CD4-positive, CD25-positive, alpha-beta regulatory T cell (primary cell): Measurements from ENCODE around the gene NCK2. TPM values are rescaled to one million over a fixed set of nuclear protein-coding genes. Genes with fewer than 3 reads are reported as not detected.

Experiments
- ATAC-seq, 2 donors: fragments of 150-1000 bp; cut with Tn5 transposase; one replicate each; pipeline ENCODE4 v1.10.0; 2021; ENCODE audit warnings: low read depth in 2 of 2, moderate number of reproducible peaks in 2 of 2, moderate library complexity in 1 of 2
- DNase-seq, 3 donors: peaks; one replicate each; pipeline versions ENCODE4 v3.0.0 to v3.0.0-alpha.2; 2012 to 2022; ENCODE audit warnings: mixed read lengths in 1 of 3
- H3K27ac ChIP-seq: one replicate; pipeline ENCODE4 v1.7.0; 2013; ENCODE audit warnings: mild to moderate bottlenecking, low read length; ENCODE audit not compliant: insufficient read depth, poor library complexity, severe bottlenecking
- H3K27me3 ChIP-seq: one replicate; pipeline ENCODE4 v1.7.0; 2013; ENCODE audit warnings: low read length; ENCODE audit not compliant: control insufficient read depth, insufficient read depth
- H3K36me3 ChIP-seq: one replicate; pipeline ENCODE4 v1.7.0; 2013; ENCODE audit warnings: mild to moderate bottlenecking, low read length, moderate library complexity; ENCODE audit not compliant: control insufficient read depth, insufficient read depth
- H3K4me1 ChIP-seq: 2 replicates; pipeline ENCODE4 v1.7.0; 2013; ENCODE audit warnings: mild to moderate bottlenecking, low read length; ENCODE audit not compliant: insufficient read depth, control insufficient read depth, poor library complexity, severe bottlenecking
- H3K4me3 ChIP-seq: one replicate; pipeline ENCODE4 v1.7.0; 2013; ENCODE audit warnings: low read depth, mild to moderate bottlenecking, low read length, moderate library complexity
- H3K9me3 ChIP-seq, 2 experiments: 1 replicate in 1 of 2; 2 replicates in 1 of 2; pipeline ENCODE4 v1.7.0; 2013; ENCODE audit warnings: low read length in 2 of 2, mild to moderate bottlenecking in 1 of 2, moderate library complexity in 1 of 2; ENCODE audit not compliant: control insufficient read depth in 2 of 2
- H3K27ac Mint-ChIP-seq, 3 donors: one replicate each; pipeline ENCODE4 v1.8.0; 2020 to 2022; ENCODE audit warnings: mild to moderate bottlenecking in 3 of 3, mixed read lengths in 3 of 3, moderate library complexity in 2 of 3
- H3K27me3 Mint-ChIP-seq: one replicate; pipeline ENCODE4 v1.8.0; 2022; ENCODE audit warnings: mild to moderate bottlenecking, mixed read lengths
- H3K36me3 Mint-ChIP-seq: one replicate; pipeline ENCODE4 v1.8.0; 2020; ENCODE audit warnings: mixed read lengths
- H3K4me1 Mint-ChIP-seq, 4 donors: one replicate each; pipeline ENCODE4 v1.8.0; 2020 to 2022; ENCODE audit warnings: mixed read lengths in 4 of 4, mild to moderate bottlenecking in 1 of 4
- H3K4me3 Mint-ChIP-seq, 4 donors: one replicate each; pipeline ENCODE4 v1.8.0; 2020 to 2022; ENCODE audit warnings: mild to moderate bottlenecking in 4 of 4, mixed read lengths in 4 of 4, moderate library complexity in 3 of 4
- H3K9me3 Mint-ChIP-seq, 7 donors: one replicate each; pipeline ENCODE4 v1.8.0; 2020 to 2022; ENCODE audit warnings: mixed read lengths in 7 of 7, mild to moderate bottlenecking in 3 of 7, moderate library complexity in 2 of 7
- polyA plus RNA-seq, 4 donors: library from polyadenylated mRNA; unstranded; fragments of 300-500 nt; fragmentation: Illumina TruSeq; gene quantifications; one replicate each; pipeline ENCODE4 v1.2.3, GENCODE V29; 2021
- total RNA-seq: library from RNA; stranded (reverse); gene quantifications from one replicate; pipeline ENCODE4 v1.2.3, GENCODE V29; 2022

Gene NCK2
- total and polyA plus RNA-seq, 5 donors from 2014 or later = 44.8 to 167 (median 60.5) TPM

GRCh38 chr2:105789745-105790460, 45.2 kb downstream of the NCK2 start:
- H3K27ac Mint-ChIP-seq = peak overlapping the region; percentile 96
- Histone ChIP-seq H3K36me3 (peaks cover 5% of the 10 kb centered on the region), H3K27me3 (no peaks in the 10 kb centered on the region), H3K4me1 (peaks cover 94% of the 10 kb centered on the region), H3K4me3 (peak overlapping the region; percentile 87), H3K9me3 (no peaks in the 10 kb centered on the region), H3K27ac (peak overlapping the region; percentile 92)
- no peaks in the 10 kb centered on the region for H3K9me3 Mint-ChIP-seq
- no peaks in the 10 kb centered on the region for H3K27me3 Mint-ChIP-seq
- H3K4me1 Mint-ChIP-seq = peaks cover 25 to 95% (median 74%) of the 10 kb centered on the region in 4 donors
- DNase-seq = peak; percentile 59 to 86 (median 67)
- peaks cover 18% of the 10 kb centered on the region for H3K36me3 Mint-ChIP-seq
- peak; percentile 69 to 84 for ATAC-seq
- peak overlapping the region; percentile 83 to 94 (median 90) for H3K4me3 Mint-ChIP-seq

- peak in 1 of 2 donors; percentile 6 for ATAC-seq
- H3K4me3 ChIP-seq = peak overlapping the region; percentile 87
These were observed 45.9 kb downstream of the NCK2 start for GRCh38 chr2:105790461-105791149.

GRCh38 chr2:105791229-105791628, 46.5 kb downstream of the NCK2 start:
- Mint-ChIP-seq H3K4me1 (peaks cover 29 to 96% (median 80%) of the 10 kb centered on the region in 4 donors), H3K4me3 (peak overlapping the region; percentile 83 to 94 (median 90)), H3K36me3 (peaks cover 14% of the 10 kb centered on the region), H3K27me3 (no peaks in the 10 kb centered on the region), H3K9me3 (no peaks in the 10 kb centered on the region), H3K27ac (peak overlapping the region; percentile 96)
- H3K9me3 ChIP-seq = no peaks in the 10 kb centered on the region
- ATAC-seq (no peak), DNase-seq (no peak)
- peaks cover 3% of the 10 kb centered on the region for H3K36me3 ChIP-seq
- peak overlapping the region; percentile 92 for H3K27ac ChIP-seq
- H3K4me3 ChIP-seq = peak overlapping the region; percentile 87
- no peaks in the 10 kb centered on the region for H3K27me3 ChIP-seq
- peaks cover 99% of the 10 kb centered on the region for H3K4me1 ChIP-seq

More at GRCh38 chr2:105790461-105791149, 45.9 kb downstream of the NCK2 start:
- Mint-ChIP-seq H3K36me3 (peaks cover 18% of the 10 kb centered on the region), H3K27me3 (no peaks in the 10 kb centered on the region), H3K9me3 (no peaks in the 10 kb centered on the region), H3K4me3 (peak overlapping the region; percentile 83 to 94 (median 90)), H3K27ac (peak overlapping the region; percentile 96), H3K4me1 (peaks cover 26 to 96% (median 79%) of the 10 kb centered on the region in 4 donors)
- peaks cover 3% of the 10 kb centered on the region for H3K36me3 ChIP-seq
- peak overlapping the region; percentile 92 for H3K27ac ChIP-seq
- peaks cover 99% of the 10 kb centered on the region for H3K4me1 ChIP-seq
- no peaks in the 10 kb centered on the region for H3K27me3 ChIP-seq
- peak in 1 of 3 donors; percentile 41 for DNase-seq
- no peaks in the 10 kb centered on the region for H3K9me3 ChIP-seq

GRCh38 chr2:105792561-105792960, 47.8 kb downstream of the NCK2 start:
- Mint-ChIP-seq H3K4me1 (peaks cover 34 to 96% (median 82%) of the 10 kb centered on the region in 4 donors), H3K9me3 (no peaks in the 10 kb centered on the region), H3K27me3 (no peaks in the 10 kb centered on the region), H3K27ac (peak overlapping the region; percentile 93 to 96 (median 96)), H3K4me3 (peak overlapping the region; percentile 83 to 94 (median 90)), H3K36me3 (peaks cover 8% of the 10 kb centered on the region)
- Histone ChIP-seq H3K36me3 (peaks cover 3% of the 10 kb centered on the region), H3K4me1 (peaks cover 99% of the 10 kb centered on the region), H3K9me3 (no peaks in the 10 kb centered on the region), H3K4me3 (peak overlapping the region; percentile 87), H3K27ac (peak overlapping the region; percentile 92), H3K27me3 (no peaks in the 10 kb centered on the region)
- DNase-seq (no peak), ATAC-seq (no peak)

- peak overlapping the region; percentile 87 for H3K4me3 ChIP-seq
- peaks cover 3% of the 10 kb centered on the region for H3K36me3 ChIP-seq
- DNase-seq (no peak), ATAC-seq (no peak)
- H3K9me3 Mint-ChIP-seq = no peaks in the 10 kb centered on the region
- H3K27ac Mint-ChIP-seq = peak overlapping the region; percentile 93 to 96 (median 96)
- peaks cover 99% of the 10 kb centered on the region for H3K4me1 ChIP-seq
- H3K4me3 Mint-ChIP-seq = peak overlapping the region; percentile 74 to 90 (median 86)
- peak overlapping the region; percentile 92 for H3K27ac ChIP-seq
- H3K27me3 Mint-ChIP-seq = no peaks in the 10 kb centered on the region
- H3K36me3 Mint-ChIP-seq = peaks cover 8% of the 10 kb centered on the region
- H3K9me3 ChIP-seq = no peaks in the 10 kb centered on the region
- H3K27me3 ChIP-seq = no peaks in the 10 kb centered on the region
- H3K4me1 Mint-ChIP-seq = peaks cover 31 to 96% (median 85%) of the 10 kb centered on the region in 4 donors
These were observed 48.7 kb downstream of the NCK2 start for GRCh38 chr2:105793196-105793975.

GRCh38 chr2:105794926-105795574, 50.3 kb downstream of the NCK2 start:
- Histone ChIP-seq H3K27me3 (no peaks in the 10 kb centered on the region), H3K36me3 (peaks cover 3% of the 10 kb centered on the region), H3K4me1 (peaks cover 100% of the 10 kb centered on the region), H3K27ac (peak overlapping the region; percentile 92), H3K9me3 (no peaks in the 10 kb centered on the region), H3K4me3 (peak overlapping the region; percentile 65)
- H3K36me3 Mint-ChIP-seq = peaks cover 8% of the 10 kb centered on the region
- no peak for ATAC-seq
- H3K4me1 Mint-ChIP-seq = peaks cover 28 to 96% (median 85%) of the 10 kb centered on the region in 4 donors
- no peaks in the 10 kb centered on the region for H3K27me3 Mint-ChIP-seq
- H3K27ac Mint-ChIP-seq = peak overlapping the region; percentile 95 to 98 (median 96)
- no peak for DNase-seq
- H3K9me3 Mint-ChIP-seq = no peaks in the 10 kb centered on the region
- H3K4me3 Mint-ChIP-seq = peak overlapping the region; percentile 74 to 92 (median 88)

GRCh38 chr2:105795575-105795934, 50.8 kb downstream of the NCK2 start:
- Mint-ChIP-seq H3K9me3 (no peaks in the 10 kb centered on the region), H3K36me3 (peaks cover 10% of the 10 kb centered on the region), H3K4me1 (peaks cover 28 to 96% (median 86%) of the 10 kb centered on the region in 4 donors), H3K27ac (peak overlapping the region; percentile 95 to 98 (median 96)), H3K4me3 (peak overlapping the region; percentile 74 to 92 (median 88)), H3K27me3 (no peaks in the 10 kb centered on the region)
- peak overlapping the region; percentile 65 for H3K4me3 ChIP-seq
- peaks cover 3% of the 10 kb centered on the region for H3K36me3 ChIP-seq
- ATAC-seq (peak in 1 of 2 donors; percentile 7), DNase-seq (peak in 1 of 3 donors; percentile 34)
- peaks cover 100% of the 10 kb centered on the region for H3K4me1 ChIP-seq
- H3K27me3 ChIP-seq = no peaks in the 10 kb centered on the region
- H3K9me3 ChIP-seq = no peaks in the 10 kb centered on the region
- H3K27ac ChIP-seq = peak overlapping the region; percentile 92
